DND-41 (cell line): ENCODE results near the gene TMEM256.

ENCODE experiments used
- ATAC-seq: fragments of 200-7000 bp; cut with Tn5 transposase; 3 replicates; pipeline ENCODE4 v1.9.1; 2021; ENCODE audit warnings: low read depth; ENCODE audit not compliant: insufficient read depth
- DNase-seq: peaks from one replicate; pipeline ENCODE4 v3.0.0-alpha.2; 2020
- H2AFZ ChIP-seq: 2 replicates; pipeline ENCODE4 v1.6.0; 2012; ENCODE audit warnings: low read depth, low read length
- H3K27ac ChIP-seq: 2 replicates; pipeline ENCODE4 v1.5.1; 2012; ENCODE audit warnings: low read length, inconsistent platforms
- H3K27me3 ChIP-seq: fragments of 200-600 bp; sonication (generic); 2 replicates; pipeline ENCODE4 v1.6.0; 2012; ENCODE audit warnings: low read length, mild to moderate bottlenecking, inconsistent platforms; ENCODE audit not compliant: insufficient read depth, poor library complexity
- H3K36me3 ChIP-seq: 2 replicates; pipeline ENCODE4 v1.5.1; 2012; ENCODE audit warnings: low read length, inconsistent platforms; ENCODE audit not compliant: insufficient read depth
- H3K4me1 ChIP-seq: 2 replicates; pipeline ENCODE4 v1.5.1; 2012; ENCODE audit warnings: mild to moderate bottlenecking, low read length; ENCODE audit not compliant: insufficient read depth
- H3K4me2 ChIP-seq: 2 replicates; pipeline ENCODE4 v1.6.0; 2012; ENCODE audit warnings: mild to moderate bottlenecking, moderate library complexity, low read length, inconsistent platforms; ENCODE audit not compliant: insufficient read depth
- H3K4me3 ChIP-seq, 2 experiments: fragments of 200-600 bp in 1 of 2; shearing (Covaris generic) in 1 of 2; 2 replicates each; pipeline ENCODE4 v1.5.1; 2012 to 2016; ENCODE audit warnings: inconsistent platforms in 2 of 2, low read length in 2 of 2, mild to moderate bottlenecking in 2 of 2, low read depth in 1 of 2, moderate library complexity in 1 of 2
- H3K79me2 ChIP-seq: 2 replicates; pipeline ENCODE4 v1.6.0; 2012; ENCODE audit warnings: low read length, inconsistent platforms; ENCODE audit not compliant: insufficient read depth
- H3K9ac ChIP-seq: 2 replicates; pipeline ENCODE4 v1.6.0; 2012; ENCODE audit warnings: low read depth, mild to moderate bottlenecking, inconsistent platforms, low read length, moderate library complexity
- H3K9me3 ChIP-seq: 2 replicates; pipeline ENCODE4 v1.5.1; 2012; ENCODE audit warnings: low read length, moderate library complexity, mild to moderate bottlenecking, inconsistent platforms; ENCODE audit not compliant: insufficient read depth, severe bottlenecking
- H4K20me1 ChIP-seq: 2 replicates; pipeline ENCODE4 v1.6.0; 2012; ENCODE audit warnings: low read length; ENCODE audit not compliant: insufficient read depth
- CTCF ChIP-seq: IDR thresholded peaks from 2 replicates; pipeline ENCODE4 v1.5.1; 2012; ENCODE audit warnings: borderline replicate concordance, low read length, moderate library complexity, mild to moderate bottlenecking; ENCODE audit not compliant: poor library complexity, severe bottlenecking; ENCODE audit errors: extremely low read depth
- EZH2 ChIP-seq: IDR thresholded peaks from 3 replicates; pipeline ENCODE4 v1.6.1; 2012; ENCODE audit warnings: borderline replicate concordance, low read depth, mild to moderate bottlenecking, moderate library complexity, low read length, inconsistent platforms; ENCODE audit not compliant: severe bottlenecking

TMEM256 gene

DNA sequence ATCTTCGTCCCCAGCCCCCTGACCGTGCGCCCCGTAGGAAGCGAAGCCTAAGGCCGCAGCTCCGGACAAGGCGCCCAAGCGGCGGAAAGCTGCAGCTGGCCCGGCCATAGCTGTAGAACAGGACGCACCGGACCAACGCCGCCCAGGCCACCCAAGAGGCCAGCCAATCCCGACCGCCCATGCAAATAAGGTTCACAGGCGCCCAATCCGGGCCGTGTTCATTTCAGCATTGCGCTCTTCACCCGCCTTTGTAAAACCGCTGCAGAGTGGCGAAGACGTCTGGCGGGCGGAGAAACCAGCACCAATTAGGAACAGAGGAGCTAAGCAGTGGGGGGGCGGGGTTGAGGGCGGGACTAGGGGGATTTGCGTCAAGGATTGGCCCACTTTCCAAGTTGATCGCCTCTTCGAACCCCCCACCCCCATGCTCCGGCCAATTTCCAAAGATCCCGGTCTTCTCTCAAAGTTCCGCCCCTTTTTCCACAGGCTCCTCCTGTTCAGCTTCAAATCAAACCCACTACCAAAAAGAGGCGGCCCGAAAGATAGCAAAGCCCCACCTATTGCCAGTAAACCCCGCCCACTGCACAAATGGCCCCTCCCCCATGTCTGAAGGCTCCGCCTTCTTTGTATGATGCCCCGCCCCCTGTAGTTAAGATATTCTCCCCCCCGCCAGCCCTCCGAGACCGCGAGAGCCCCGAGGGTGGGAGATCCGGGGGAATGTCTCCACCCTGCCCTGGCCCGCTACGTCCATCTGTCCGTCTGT lies at the start of gene TMEM256:
TSS of gene TMEM256 (minus strand) at position 121 of the 760 bp plus-strand sequence. CDS start at position 108, 13 bp downstream.
- Histone ChIP-seq H3K9ac (peak within 1 kb of the TSS; percentile 82), H3K27ac (peak within 1 kb of the TSS; percentile 83), H3K27me3 (no peaks in the 10 kb centered on the region), H3K4me2 (peak within 1 kb of the TSS; percentile 96), H3K36me3 (peaks cover 8% of the 10 kb centered on the region), H4K20me1 (0 out of 2 replicates have a peak, but pooled peaks cover 2% of the 10 kb centered on the region), H2AFZ (peak within 1 kb of the TSS; percentile 75), H3K4me3 (peak within 1 kb of the TSS; percentile 73 to 89), H3K79me2 (peaks cover 9% of the 10 kb centered on the region; the same call in 1 of the 2 replicates), H3K4me1 (peaks cover 25% of the 10 kb centered on the region), H3K9me3 (no peaks in the 10 kb centered on the region)
- DNase-seq (peak; percentile 98), ATAC-seq (peak; percentile 96)
- TF ChIP-seq CTCF: no peak
- TF ChIP-seq EZH2: no peak

GRCh38 chr17:7448461-7448860 lies 44.6 kb upstream of the TMEM256 start:
- no peak overlapping the region for H3K27ac ChIP-seq
- no peaks in the 10 kb centered on the region for H3K79me2 ChIP-seq
- H3K4me1 ChIP-seq: peaks cover 12% of the 10 kb centered on the region
- no peaks in the 10 kb centered on the region for H3K9me3 ChIP-seq
- no peaks in the 10 kb centered on the region for H3K36me3 ChIP-seq
- no peak overlapping the region for H3K4me3 ChIP-seq
- H3K27me3 ChIP-seq: peaks cover 2% of the 10 kb centered on the region
- H3K9ac ChIP-seq: no peak overlapping the region
- no peak overlapping the region for H3K4me2 ChIP-seq
- TF ChIP-seq CTCF: no peak
- no peak for TF ChIP-seq EZH2
- H4K20me1 ChIP-seq: no peaks in the 10 kb centered on the region
- DNase-seq (no peak), ATAC-seq (no peak)
- no peak overlapping the region for H2AFZ ChIP-seq

DNA sequence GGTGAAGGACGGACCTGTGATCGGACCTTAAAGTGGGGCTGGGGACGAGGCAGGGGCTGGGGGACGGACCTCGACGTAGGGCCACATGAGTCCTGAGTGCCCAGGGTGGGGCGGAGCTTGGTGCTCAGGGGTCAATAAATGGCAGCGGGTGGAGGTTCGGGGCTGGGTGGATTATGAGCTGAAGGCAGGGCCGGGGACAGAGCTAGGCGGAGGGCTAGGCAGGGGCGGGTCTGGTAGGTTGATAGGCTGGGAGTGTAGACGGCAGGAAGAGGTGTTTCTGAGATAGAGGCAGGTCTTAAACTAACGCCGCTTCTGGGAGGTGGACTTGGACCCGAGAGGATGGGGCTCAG lies 41.7 kb upstream of the TMEM256 start:
- no peak for DNase-seq
- Histone ChIP-seq H3K4me3 (no peak overlapping the region), H3K79me2 (no peaks in the 10 kb centered on the region), H3K27ac (no peak overlapping the region), H3K4me2 (peak overlapping the region; percentile 52; the same call in 1 of the 2 replicates), H3K9ac (no peak overlapping the region), H2AFZ (no peak overlapping the region; the same call in 1 of the 2 replicates), H3K27me3 (peaks cover 2% of the 10 kb centered on the region), H3K4me1 (peaks cover 12% of the 10 kb centered on the region), H4K20me1 (no peaks in the 10 kb centered on the region), H3K36me3 (no peaks in the 10 kb centered on the region), H3K9me3 (no peaks in the 10 kb centered on the region)
- no peak for TF ChIP-seq CTCF
- TF ChIP-seq EZH2: no peak
- ATAC-seq: peak; percentile 29; the same call in 1 of the 3 replicates
